SK-N-SH (cell line): ENCODE data around the gene XRCC5. TPM values are rescaled to one million over a fixed set of nuclear protein-coding genes. Genes with fewer than 3 reads are reported as not detected.

Experiments used
- CTCF ChIA-PET: fragments of 300-600, 350-600 bp; formaldehyde crosslinking; extraction: SDS; loops from one replicate; lab custom pipeline; 2021; lab: Yijun Ruan, JAX
- POLR2A ChIA-PET: fragments of 350-600 bp; sonication (Branson Sonifier 250); formaldehyde crosslinking; extraction: SDS; loops from one replicate; lab custom pipeline; 2020; ENCODE audit warnings: antibody characterized with exemption, inconsistent platforms; lab: Yijun Ruan, JAX
- DNase-seq: peaks from one replicate; pipeline ENCODE4 v3.0.0; 2012
- H2AFZ ChIP-seq: fragments of 200-600 bp; sonication (generic); 2 replicates; pipeline ENCODE4 v1.8.1; 2016; ENCODE audit warnings: antibody characterized with exemption, mild to moderate bottlenecking, low read depth
- H3F3A ChIP-seq: fragments of 200-600 bp; sonication (generic); replicated peaks from 2 replicates; pipeline ENCODE3; 2016; ENCODE audit warnings: antibody characterized with exemption, mild to moderate bottlenecking; ENCODE audit not compliant: insufficient read depth
- H3K27ac ChIP-seq, 2 experiments: fragments of 200-500 bp in 1 of 2; fragments of 200-600 bp in 1 of 2; sonication (Bioruptor generic) in 1 of 2; sonication (generic), shearing (Covaris generic) in 1 of 2; 2 replicates each; pipeline versions ENCODE4 v1.5.1 to v1.6.1; 2014 to 2016; ENCODE audit warnings: low read depth in 2 of 2, inconsistent platforms in 1 of 2, low read length in 1 of 2, mild to moderate bottlenecking in 1 of 2, mixed read lengths in 1 of 2
- H3K27me3 ChIP-seq: fragments of 200-600 bp; sonication (generic), shearing (Covaris generic); 2 replicates; pipeline ENCODE4 v1.6.1; 2016; ENCODE audit warnings: mixed run types; ENCODE audit not compliant: insufficient read depth
- H3K36me3 ChIP-seq, 2 experiments: fragments of 200-500 bp in 1 of 2; fragments of 200-600 bp in 1 of 2; sonication (Bioruptor generic) in 1 of 2; sonication (generic) in 1 of 2; replicated peaks in 1 of 2; 2 replicates each; pipeline versions ENCODE3 to v1.5.1; 2014 to 2016; ENCODE audit warnings: low read length in 1 of 2, mild to moderate bottlenecking in 1 of 2; ENCODE audit not compliant: insufficient read depth in 2 of 2, control insufficient read depth in 1 of 2
- H3K4me1 ChIP-seq, 2 experiments: fragments of 200-500 bp in 1 of 2; fragments of 200-600 bp in 1 of 2; sonication (Bioruptor generic) in 1 of 2; sonication (generic), shearing (Covaris generic) in 1 of 2; 2 replicates each; pipeline versions ENCODE4 v1.5.1 to v1.6.1; 2014 to 2016; ENCODE audit warnings: low read depth in 1 of 2, low read length in 1 of 2, mixed run types in 1 of 2; ENCODE audit not compliant: insufficient read depth in 2 of 2, control insufficient read depth in 1 of 2
- H3K4me2 ChIP-seq: fragments of 200-600 bp; sonication (generic), shearing (Covaris generic); 2 replicates; pipeline ENCODE4 v1.6.1; 2017; ENCODE audit warnings: mixed run types
- H3K4me3 ChIP-seq, 2 experiments: fragments of 200-500 bp in 1 of 2; fragments of 200-600 bp in 1 of 2; sonication (Bioruptor generic) in 1 of 2; sonication (generic), shearing (Covaris generic) in 1 of 2; 2 replicates each; pipeline versions ENCODE4 v1.5.1 to v1.8.1; 2014 to 2016; ENCODE audit warnings: low read depth in 2 of 2, inconsistent platforms in 1 of 2, low read length in 1 of 2, mild to moderate bottlenecking in 1 of 2, mixed read lengths in 1 of 2, moderate library complexity in 1 of 2
- H3K79me2 ChIP-seq: fragments of 200-600 bp; sonication (generic); 2 replicates; pipeline ENCODE4 v1.8.1; 2017; ENCODE audit warnings: mild to moderate bottlenecking; ENCODE audit not compliant: insufficient read depth
- H3K9ac ChIP-seq: fragments of 200-600 bp; sonication (generic); 2 replicates; pipeline ENCODE4 v1.6.1; 2017; ENCODE audit warnings: mixed run types
- H3K9me2 ChIP-seq: fragments of 200-600 bp; sonication (generic); 2 replicates; pipeline ENCODE4 v1.6.1; 2017; ENCODE audit warnings: mixed run types
- H3K9me3 ChIP-seq: fragments of 200-600 bp; sonication (generic); 2 replicates; pipeline ENCODE4 v1.6.1; 2017; ENCODE audit warnings: mixed run types, mild to moderate bottlenecking, moderate library complexity
- H4K20me1 ChIP-seq: fragments of 200-600 bp; sonication (generic); 2 replicates; pipeline ENCODE4 v1.6.1; 2017; ENCODE audit warnings: mild to moderate bottlenecking, mixed run types; ENCODE audit not compliant: insufficient read depth
- CHD2 ChIP-seq: fragments of 150-350 bp; IDR thresholded peaks from 2 replicates; pipeline ENCODE4 v1.6.1; 2018; ENCODE audit warnings: low read length; ENCODE audit not compliant: partially characterized antibody
- EP300 ChIP-seq, 2 experiments: IDR thresholded peaks; 2 replicates each; pipeline versions ENCODE4 v1.4.0 to v1.6.1; 2012; ENCODE audit warnings: borderline replicate concordance in 1 of 2, low read depth in 1 of 2, low read length in 1 of 2
- EZH2phosphoT487 ChIP-seq: fragments of 200-600 bp; sonication (generic); IDR thresholded peaks from 2 replicates; pipeline ENCODE4 v1.6.1; 2017; ENCODE audit warnings: low read depth, mixed run types, mild to moderate bottlenecking, antibody characterized with exemption, moderate library complexity, borderline replicate concordance
- FOSL2 ChIP-seq: IDR thresholded peaks from 2 replicates; pipeline ENCODE4 v1.4.0; 2012; ENCODE audit warnings: low read depth, mild to moderate bottlenecking, moderate library complexity, borderline replicate concordance
- FOXM1 ChIP-seq: IDR thresholded peaks from 2 replicates; pipeline ENCODE4 v1.4.0; 2012; ENCODE audit warnings: low read depth, mild to moderate bottlenecking
- GATA2 ChIP-seq: sonication (generic); formaldehyde crosslinking; IDR thresholded peaks from 2 replicates; pipeline ENCODE4 v1.5.0; 2020; ENCODE audit warnings: mild to moderate bottlenecking, missing genetic modification reagents
- JUND ChIP-seq: IDR thresholded peaks from 2 replicates; pipeline ENCODE4 v1.4.0; 2012
- NFIC ChIP-seq: IDR thresholded peaks from 2 replicates; pipeline ENCODE4 v1.4.0; 2012; ENCODE audit warnings: borderline replicate concordance
- RAD21 ChIP-seq: IDR thresholded peaks from 2 replicates; pipeline ENCODE4 v1.6.1; 2012; ENCODE audit warnings: mild to moderate bottlenecking, low read length
- RCOR1 ChIP-seq: fragments of 150-350 bp; IDR thresholded peaks from 2 replicates; pipeline ENCODE4 v1.6.1; 2017; ENCODE audit warnings: antibody characterized with exemption, low read length
- RXRA ChIP-seq: IDR thresholded peaks from 2 replicates; pipeline ENCODE4 v1.4.0; 2012; ENCODE audit warnings: low read depth, mild to moderate bottlenecking, borderline replicate concordance
- TCF12 ChIP-seq: IDR thresholded peaks from 2 replicates; pipeline ENCODE4 v1.4.0; 2012
- YY1 ChIP-seq: IDR thresholded peaks from 2 replicates; pipeline ENCODE4 v1.4.0; 2012; ENCODE audit warnings: low read depth, mild to moderate bottlenecking
- WGBS: methylation state at CpG from one replicate; pipeline ENCODE4 v1.1.6; 2017; ENCODE audit warnings: low lambda C conversion rate; 5-methylcytosine and 5-hydroxymethylcytosine counted together
- polyA plus RNA-seq, 3 experiments: library from polyadenylated mRNA; depleted of rRNA; stranded (reverse); fragments of >200 nt; gene quantifications; 2 replicates each; pipeline ENCODE4 v1.2.3, GENCODE V29; 2012
- TF ChIP-seq, protein P1 (sequence below): IDR thresholded peaks from 2 replicates; pipeline ENCODE4; 2012
- TF ChIP-seq, protein P2 (sequence below): fragments of 200-600 bp; sonication (generic); IDR thresholded peaks from 2 replicates; pipeline ENCODE4 v1.6.1; 2017; ENCODE audit warnings: antibody characterized with exemption, mild to moderate bottlenecking, moderate library complexity
- TF ChIP-seq, protein P3 (sequence below): fragments of 150-350 bp; IDR thresholded peaks from 2 replicates; pipeline ENCODE4 v1.6.1; 2016; ENCODE audit warnings: mild to moderate bottlenecking, low read depth, low read length
- TF ChIP-seq, protein P4 (sequence below): fragments of 150-350 bp; IDR thresholded peaks from 2 replicates; pipeline ENCODE4 v1.6.1; 2017; ENCODE audit warnings: antibody characterized with exemption, low read length, low read depth, borderline replicate concordance
- TF ChIP-seq, protein P5 (sequence below): IDR thresholded peaks from 2 replicates; pipeline ENCODE4 v1.4.0; 2012; ENCODE audit warnings: low read depth, borderline replicate concordance
- TF ChIP-seq, protein P6 (sequence below): IDR thresholded peaks from 2 replicates; pipeline ENCODE4 v1.6.1; 2012; ENCODE audit warnings: mild to moderate bottlenecking, low read depth, low read length, moderate library complexity
- TF ChIP-seq, protein P7 (sequence below): IDR thresholded peaks from 2 replicates; pipeline ENCODE4 v1.4.0; 2012; ENCODE audit warnings: low read depth, borderline replicate concordance

XRCC5 gene
- polyA plus RNA-seq, 1 of the 3 experiments (the other 2 are of a cell fraction), result 125 TPM

DNA sequence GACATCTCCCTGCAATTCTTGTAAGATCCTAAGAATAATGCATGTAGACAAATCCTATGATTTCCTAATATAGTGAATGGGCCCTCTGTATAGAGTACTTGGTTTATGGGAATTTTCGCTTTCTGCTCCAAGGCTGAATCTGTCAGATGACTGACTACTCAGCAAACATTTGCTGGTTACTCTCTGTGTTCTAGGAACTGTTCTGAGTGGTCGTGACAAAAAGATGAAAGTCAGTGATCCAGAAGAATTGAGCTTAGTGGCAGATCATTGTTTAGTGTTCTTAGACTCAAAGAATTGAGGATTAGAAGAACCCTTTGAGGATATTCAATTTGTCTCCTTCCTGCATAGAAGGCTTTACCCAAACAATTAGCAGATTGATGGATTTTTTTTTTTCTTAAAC is 10.0 kb downstream of the XRCC5 start:
- Histone ChIP-seq H3K4me3 (no peak overlapping the region), H3K9me3 (no peaks in the 10 kb centered on the region), H3K9me2 (no peaks in the 10 kb centered on the region), H4K20me1 (no peaks in the 10 kb centered on the region), H3F3A (peaks cover 4% of the 10 kb centered on the region), H3K9ac (no peak overlapping the region), H3K4me1 (peaks cover 29 to 33% of the 10 kb centered on the region in 2 experiments), H3K27ac (no peak overlapping the region; a peak in 1 of 4 replicates), H3K36me3 (peaks cover 89 to 90% of the 10 kb centered on the region in 2 experiments), H3K79me2 (peaks cover 95% of the 10 kb centered on the region), H2AFZ (no peak overlapping the region), H3K27me3 (no peaks in the 10 kb centered on the region), H3K4me2 (no peak overlapping the region)
- TF ChIP-seq EP300 (IDR thresholded peaks at IDR 0.05; ENCODE audit: borderline replicate concordance in 1 of 2, low read depth in 1 of 2, low read length in 1 of 2) (no peak), JUND (no peak), EZH2phosphoT487 (no peak), FOXM1 (no peak), CHD2 (no peak), RXRA (no peak), YY1 (no peak), RAD21 (no peak), FOSL2 (no peak), GATA2 (CRISPR knock-in tag) (no peak), NFIC (no peak), RCOR1 (no peak), TCF12 (no peak)
- TF ChIP-seq, protein P1, sequence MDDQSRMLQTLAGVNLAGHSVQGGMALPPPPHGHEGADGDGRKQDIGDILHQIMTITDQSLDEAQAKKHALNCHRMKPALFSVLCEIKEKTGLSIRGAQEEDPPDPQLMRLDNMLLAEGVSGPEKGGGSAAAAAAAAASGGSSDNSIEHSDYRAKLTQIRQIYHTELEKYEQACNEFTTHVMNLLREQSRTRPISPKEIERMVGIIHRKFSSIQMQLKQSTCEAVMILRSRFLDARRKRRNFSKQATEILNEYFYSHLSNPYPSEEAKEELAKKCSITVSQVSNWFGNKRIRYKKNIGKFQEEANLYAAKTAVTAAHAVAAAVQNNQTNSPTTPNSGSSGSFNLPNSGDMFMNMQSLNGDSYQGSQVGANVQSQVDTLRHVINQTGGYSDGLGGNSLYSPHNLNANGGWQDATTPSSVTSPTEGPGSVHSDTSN, result no peak
- TF ChIP-seq, protein P2, sequence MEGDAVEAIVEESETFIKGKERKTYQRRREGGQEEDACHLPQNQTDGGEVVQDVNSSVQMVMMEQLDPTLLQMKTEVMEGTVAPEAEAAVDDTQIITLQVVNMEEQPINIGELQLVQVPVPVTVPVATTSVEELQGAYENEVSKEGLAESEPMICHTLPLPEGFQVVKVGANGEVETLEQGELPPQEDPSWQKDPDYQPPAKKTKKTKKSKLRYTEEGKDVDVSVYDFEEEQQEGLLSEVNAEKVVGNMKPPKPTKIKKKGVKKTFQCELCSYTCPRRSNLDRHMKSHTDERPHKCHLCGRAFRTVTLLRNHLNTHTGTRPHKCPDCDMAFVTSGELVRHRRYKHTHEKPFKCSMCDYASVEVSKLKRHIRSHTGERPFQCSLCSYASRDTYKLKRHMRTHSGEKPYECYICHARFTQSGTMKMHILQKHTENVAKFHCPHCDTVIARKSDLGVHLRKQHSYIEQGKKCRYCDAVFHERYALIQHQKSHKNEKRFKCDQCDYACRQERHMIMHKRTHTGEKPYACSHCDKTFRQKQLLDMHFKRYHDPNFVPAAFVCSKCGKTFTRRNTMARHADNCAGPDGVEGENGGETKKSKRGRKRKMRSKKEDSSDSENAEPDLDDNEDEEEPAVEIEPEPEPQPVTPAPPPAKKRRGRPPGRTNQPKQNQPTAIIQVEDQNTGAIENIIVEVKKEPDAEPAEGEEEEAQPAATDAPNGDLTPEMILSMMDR, result no peak
- TF ChIP-seq, protein P3, sequence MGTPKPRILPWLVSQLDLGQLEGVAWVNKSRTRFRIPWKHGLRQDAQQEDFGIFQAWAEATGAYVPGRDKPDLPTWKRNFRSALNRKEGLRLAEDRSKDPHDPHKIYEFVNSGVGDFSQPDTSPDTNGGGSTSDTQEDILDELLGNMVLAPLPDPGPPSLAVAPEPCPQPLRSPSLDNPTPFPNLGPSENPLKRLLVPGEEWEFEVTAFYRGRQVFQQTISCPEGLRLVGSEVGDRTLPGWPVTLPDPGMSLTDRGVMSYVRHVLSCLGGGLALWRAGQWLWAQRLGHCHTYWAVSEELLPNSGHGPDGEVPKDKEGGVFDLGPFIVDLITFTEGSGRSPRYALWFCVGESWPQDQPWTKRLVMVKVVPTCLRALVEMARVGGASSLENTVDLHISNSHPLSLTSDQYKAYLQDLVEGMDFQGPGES, result no peak
- TF ChIP-seq, protein P4, sequence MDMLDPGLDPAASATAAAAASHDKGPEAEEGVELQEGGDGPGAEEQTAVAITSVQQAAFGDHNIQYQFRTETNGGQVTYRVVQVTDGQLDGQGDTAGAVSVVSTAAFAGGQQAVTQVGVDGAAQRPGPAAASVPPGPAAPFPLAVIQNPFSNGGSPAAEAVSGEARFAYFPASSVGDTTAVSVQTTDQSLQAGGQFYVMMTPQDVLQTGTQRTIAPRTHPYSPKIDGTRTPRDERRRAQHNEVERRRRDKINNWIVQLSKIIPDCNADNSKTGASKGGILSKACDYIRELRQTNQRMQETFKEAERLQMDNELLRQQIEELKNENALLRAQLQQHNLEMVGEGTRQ, result no peak
- TF ChIP-seq, protein P5, sequence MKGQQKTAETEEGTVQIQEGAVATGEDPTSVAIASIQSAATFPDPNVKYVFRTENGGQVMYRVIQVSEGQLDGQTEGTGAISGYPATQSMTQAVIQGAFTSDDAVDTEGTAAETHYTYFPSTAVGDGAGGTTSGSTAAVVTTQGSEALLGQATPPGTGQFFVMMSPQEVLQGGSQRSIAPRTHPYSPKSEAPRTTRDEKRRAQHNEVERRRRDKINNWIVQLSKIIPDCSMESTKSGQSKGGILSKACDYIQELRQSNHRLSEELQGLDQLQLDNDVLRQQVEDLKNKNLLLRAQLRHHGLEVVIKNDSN, result no peak
- TF ChIP-seq, protein P6, sequence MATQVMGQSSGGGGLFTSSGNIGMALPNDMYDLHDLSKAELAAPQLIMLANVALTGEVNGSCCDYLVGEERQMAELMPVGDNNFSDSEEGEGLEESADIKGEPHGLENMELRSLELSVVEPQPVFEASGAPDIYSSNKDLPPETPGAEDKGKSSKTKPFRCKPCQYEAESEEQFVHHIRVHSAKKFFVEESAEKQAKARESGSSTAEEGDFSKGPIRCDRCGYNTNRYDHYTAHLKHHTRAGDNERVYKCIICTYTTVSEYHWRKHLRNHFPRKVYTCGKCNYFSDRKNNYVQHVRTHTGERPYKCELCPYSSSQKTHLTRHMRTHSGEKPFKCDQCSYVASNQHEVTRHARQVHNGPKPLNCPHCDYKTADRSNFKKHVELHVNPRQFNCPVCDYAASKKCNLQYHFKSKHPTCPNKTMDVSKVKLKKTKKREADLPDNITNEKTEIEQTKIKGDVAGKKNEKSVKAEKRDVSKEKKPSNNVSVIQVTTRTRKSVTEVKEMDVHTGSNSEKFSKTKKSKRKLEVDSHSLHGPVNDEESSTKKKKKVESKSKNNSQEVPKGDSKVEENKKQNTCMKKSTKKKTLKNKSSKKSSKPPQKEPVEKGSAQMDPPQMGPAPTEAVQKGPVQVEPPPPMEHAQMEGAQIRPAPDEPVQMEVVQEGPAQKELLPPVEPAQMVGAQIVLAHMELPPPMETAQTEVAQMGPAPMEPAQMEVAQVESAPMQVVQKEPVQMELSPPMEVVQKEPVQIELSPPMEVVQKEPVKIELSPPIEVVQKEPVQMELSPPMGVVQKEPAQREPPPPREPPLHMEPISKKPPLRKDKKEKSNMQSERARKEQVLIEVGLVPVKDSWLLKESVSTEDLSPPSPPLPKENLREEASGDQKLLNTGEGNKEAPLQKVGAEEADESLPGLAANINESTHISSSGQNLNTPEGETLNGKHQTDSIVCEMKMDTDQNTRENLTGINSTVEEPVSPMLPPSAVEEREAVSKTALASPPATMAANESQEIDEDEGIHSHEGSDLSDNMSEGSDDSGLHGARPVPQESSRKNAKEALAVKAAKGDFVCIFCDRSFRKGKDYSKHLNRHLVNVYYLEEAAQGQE, result no peak
- TF ChIP-seq, protein P7, sequence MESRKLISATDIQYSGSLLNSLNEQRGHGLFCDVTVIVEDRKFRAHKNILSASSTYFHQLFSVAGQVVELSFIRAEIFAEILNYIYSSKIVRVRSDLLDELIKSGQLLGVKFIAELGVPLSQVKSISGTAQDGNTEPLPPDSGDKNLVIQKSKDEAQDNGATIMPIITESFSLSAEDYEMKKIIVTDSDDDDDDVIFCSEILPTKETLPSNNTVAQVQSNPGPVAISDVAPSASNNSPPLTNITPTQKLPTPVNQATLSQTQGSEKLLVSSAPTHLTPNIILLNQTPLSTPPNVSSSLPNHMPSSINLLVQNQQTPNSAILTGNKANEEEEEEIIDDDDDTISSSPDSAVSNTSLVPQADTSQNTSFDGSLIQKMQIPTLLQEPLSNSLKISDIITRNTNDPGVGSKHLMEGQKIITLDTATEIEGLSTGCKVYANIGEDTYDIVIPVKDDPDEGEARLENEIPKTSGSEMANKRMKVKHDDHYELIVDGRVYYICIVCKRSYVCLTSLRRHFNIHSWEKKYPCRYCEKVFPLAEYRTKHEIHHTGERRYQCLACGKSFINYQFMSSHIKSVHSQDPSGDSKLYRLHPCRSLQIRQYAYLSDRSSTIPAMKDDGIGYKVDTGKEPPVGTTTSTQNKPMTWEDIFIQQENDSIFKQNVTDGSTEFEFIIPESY, result no peak
- no peak for DNase-seq
- POLR2A ChIA-PET, result no interaction called here
- CTCF ChIA-PET, result interaction anchor here (1.3 kb wide), 1 partner anchor 9 kb away, joined by 5 read pairs; no protein-coding TSS in a partner anchor
- 96% methylated on average over 2 of the region's 2 CpGs for WGBS
